BE2C (cell line): Measurements from ENCODE around the gene MUC4.

ENCODE experiments used
- DNase-seq: peaks from one replicate; pipeline ENCODE4 v3.0.0-alpha.2; 2020
- H3K27me3 ChIP-seq: fragments of 250-450 bp; sonication (Bioruptor Pico); 2 replicates; pipeline ENCODE4 v1.5.1; 2020; ENCODE audit warnings: mild to moderate bottlenecking
- H3K36me3 ChIP-seq: fragments of 250-450 bp; sonication (Bioruptor Pico); 2 replicates; pipeline ENCODE4 v1.5.1; 2020; ENCODE audit warnings: mild to moderate bottlenecking
- H3K4me1 ChIP-seq: fragments of 250-450 bp; sonication (Bioruptor Pico); 2 replicates; pipeline ENCODE4 v1.5.1; 2020
- H3K4me3 ChIP-seq: 2 replicates; pipeline ENCODE4 v1.5.1; 2011; ENCODE audit warnings: low read depth, low read length
- H3K9me3 ChIP-seq: fragments of 250-450 bp; sonication (Bioruptor Pico); 2 replicates; pipeline ENCODE4 v1.5.1; 2020
- CTCF ChIP-seq: IDR thresholded peaks from 2 replicates; pipeline ENCODE4 v1.5.1; 2012; ENCODE audit warnings: mild to moderate bottlenecking, low read depth, low read length

Gene MUC4

GRCh38 chr3:195855471-195856409, 44.0 kb upstream of the MUC4 start:
- DNase-seq: no peak
- Histone ChIP-seq H3K4me3 (no peak overlapping the region), H3K36me3 (no peaks in the 10 kb centered on the region), H3K27me3 (no peaks in the 10 kb centered on the region), H3K9me3 (no peaks in the 10 kb centered on the region), H3K4me1 (peaks cover 6% of the 10 kb centered on the region; the same call in 1 of the 2 replicates)
- TF ChIP-seq CTCF: no peak

GRCh38 chr3:195854628-195855294, 43.0 kb upstream of the MUC4 start:
- Histone ChIP-seq H3K36me3 (no peaks in the 10 kb centered on the region), H3K4me1 (peaks cover 6% of the 10 kb centered on the region; the same call in 1 of the 2 replicates)
- TF ChIP-seq CTCF: no peak

GRCh38 chr3:195853996-195854395, 42.3 kb upstream of the MUC4 start:
- no peak for DNase-seq
- H3K4me1 ChIP-seq: peaks cover 1% of the 10 kb centered on the region; the same call in 1 of the 2 replicates

More at GRCh38 chr3:195854628-195855294, 43.0 kb upstream of the MUC4 start:
- H3K9me3 ChIP-seq: no peaks in the 10 kb centered on the region
- DNase-seq: no peak
- H3K4me3 ChIP-seq: no peak overlapping the region
- no peaks in the 10 kb centered on the region for H3K27me3 ChIP-seq

GRCh38 chr3:195853036-195853435, 41.3 kb upstream of the MUC4 start:
- DNase-seq: no peak
- Histone ChIP-seq H3K9me3 (no peaks in the 10 kb centered on the region), H3K27me3 (no peaks in the 10 kb centered on the region), H3K4me1 (no peaks in the 10 kb centered on the region), H3K36me3 (no peaks in the 10 kb centered on the region), H3K4me3 (no peak overlapping the region)
- no peak for TF ChIP-seq CTCF

More at GRCh38 chr3:195853996-195854395, 42.3 kb upstream of the MUC4 start:
- no peak for TF ChIP-seq CTCF
- Histone ChIP-seq H3K9me3 (no peaks in the 10 kb centered on the region), H3K36me3 (no peaks in the 10 kb centered on the region), H3K27me3 (no peaks in the 10 kb centered on the region), H3K4me3 (no peak overlapping the region)

- no peaks in the 10 kb centered on the region for H3K27me3 ChIP-seq
- no peaks in the 10 kb centered on the region for H3K4me1 ChIP-seq
- peak; percentile 89 for DNase-seq
- no peaks in the 10 kb centered on the region for H3K9me3 ChIP-seq
- peak; percentile 100 for TF ChIP-seq CTCF
- H3K36me3 ChIP-seq: no peaks in the 10 kb centered on the region
- no peak overlapping the region for H3K4me3 ChIP-seq
These were observed 39.3 kb upstream of the MUC4 start for GRCh38 chr3:195850857-195851543.
